Measurements from ENCODE around the gene ZNF276. TPM values are rescaled to one million over a fixed set of nuclear protein-coding genes. Genes with fewer than 3 reads are reported as not detected.
"Not testable (repeated sequence)": the region's sequence is repeated elsewhere in the genome, so short reads cannot be mapped to it uniquely, and the experiment has no call there.

Gene ZNF276
- total RNA-seq, 4 donors from 2014 or later = 43.4 to 265 (median 145) TPM

DNA sequence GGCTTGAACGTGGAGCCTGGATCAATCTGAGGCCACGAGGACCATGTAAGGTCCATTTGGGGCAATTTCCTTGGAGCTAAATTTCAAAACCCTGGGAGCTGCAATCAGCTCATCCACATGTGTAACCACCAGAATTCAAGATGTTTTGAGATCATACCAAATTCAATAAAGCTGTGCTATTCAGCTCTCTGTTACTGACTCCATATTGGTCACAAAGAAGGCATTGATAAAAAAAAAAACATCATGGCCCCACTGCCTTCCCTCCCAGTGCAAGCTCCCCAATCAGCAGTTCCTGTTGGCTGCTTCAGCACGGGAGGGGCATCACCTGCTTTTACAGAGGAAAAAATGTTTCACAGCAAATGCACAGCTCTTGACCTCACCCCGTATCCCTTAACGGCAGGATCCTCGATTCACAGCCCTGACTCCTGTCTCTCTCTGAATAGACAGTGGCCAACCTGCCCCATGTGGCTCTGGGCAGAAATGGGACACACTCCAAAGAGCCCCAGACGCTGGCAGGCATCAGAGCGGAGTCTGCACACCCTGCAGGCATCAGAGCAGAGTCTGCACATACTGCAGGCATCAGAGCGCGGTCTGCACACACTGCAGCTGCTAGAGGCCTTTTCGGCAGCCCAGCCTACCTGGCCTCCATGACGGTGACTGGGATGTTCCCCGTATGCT lies 58.0 kb downstream of the ZNF276 start:
- Histone ChIP-seq H3K27ac (no peak overlapping the region), H3K27me3 (no peaks in the 10 kb centered on the region), H3K9me3 (no peaks in the 10 kb centered on the region), H3K36me3 (no peaks in the 10 kb centered on the region), H3K4me3 (no peak overlapping the region), H3K4me1 (no peaks in the 10 kb centered on the region)
- TF ChIP-seq EP300 (IDR thresholded peaks at IDR 0.05; ENCODE audit: low read depth) = no peak
- TF ChIP-seq POLR2AphosphoS5 (IDR thresholded peaks at IDR 0.05) = no peak
- TF ChIP-seq, protein P1, sequence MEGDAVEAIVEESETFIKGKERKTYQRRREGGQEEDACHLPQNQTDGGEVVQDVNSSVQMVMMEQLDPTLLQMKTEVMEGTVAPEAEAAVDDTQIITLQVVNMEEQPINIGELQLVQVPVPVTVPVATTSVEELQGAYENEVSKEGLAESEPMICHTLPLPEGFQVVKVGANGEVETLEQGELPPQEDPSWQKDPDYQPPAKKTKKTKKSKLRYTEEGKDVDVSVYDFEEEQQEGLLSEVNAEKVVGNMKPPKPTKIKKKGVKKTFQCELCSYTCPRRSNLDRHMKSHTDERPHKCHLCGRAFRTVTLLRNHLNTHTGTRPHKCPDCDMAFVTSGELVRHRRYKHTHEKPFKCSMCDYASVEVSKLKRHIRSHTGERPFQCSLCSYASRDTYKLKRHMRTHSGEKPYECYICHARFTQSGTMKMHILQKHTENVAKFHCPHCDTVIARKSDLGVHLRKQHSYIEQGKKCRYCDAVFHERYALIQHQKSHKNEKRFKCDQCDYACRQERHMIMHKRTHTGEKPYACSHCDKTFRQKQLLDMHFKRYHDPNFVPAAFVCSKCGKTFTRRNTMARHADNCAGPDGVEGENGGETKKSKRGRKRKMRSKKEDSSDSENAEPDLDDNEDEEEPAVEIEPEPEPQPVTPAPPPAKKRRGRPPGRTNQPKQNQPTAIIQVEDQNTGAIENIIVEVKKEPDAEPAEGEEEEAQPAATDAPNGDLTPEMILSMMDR (IDR thresholded peaks at IDR 0.05) = no peak
- TF ChIP-seq POLR2A (IDR thresholded peaks at IDR 0.05) = no peak
- DNase-seq = no peak
- 65 to 83% methylated on average over 2 to 12 of the region's 13 CpGs for WGBS, 2 donors (ENCODE audit: low coverage in 1 of 2)
- intact Hi-C loops (cut with DNase I; ENCODE audit: low total_unique reads) = no loop called here
- in situ Hi-C loops (cut with MboI; ENCODE audit: low pct_ligation_motif_present in 1 of 4, low pct_unique_long_range_greater_than_20kb in 1 of 4, low sequenced_read_pairs in 3 of 4) = no loop called here

DNA sequence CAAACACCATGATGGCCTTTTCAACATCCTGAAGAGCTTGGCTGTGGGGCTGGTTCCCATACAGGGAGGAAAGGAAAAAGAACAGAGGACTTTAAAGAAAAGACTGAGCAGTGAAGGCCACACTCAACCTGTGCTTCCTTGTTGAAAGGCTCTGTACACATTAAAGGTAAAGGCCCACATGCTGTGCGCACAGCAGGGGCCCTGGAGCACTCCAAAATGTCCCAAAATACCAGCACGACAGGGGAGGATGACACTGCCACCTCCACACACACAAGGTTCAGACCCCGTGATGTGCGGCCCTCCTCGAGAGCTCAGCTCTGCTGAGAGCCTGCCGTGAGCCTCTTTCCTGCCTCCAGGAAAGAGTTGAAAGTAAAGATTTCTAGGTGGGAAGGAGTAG lies 58.6 kb downstream of the ZNF276 start:
- H3K4me3 ChIP-seq = no peak overlapping the region
- in situ Hi-C loops (cut with MboI; ENCODE audit: low pct_ligation_motif_present in 1 of 4, low pct_unique_long_range_greater_than_20kb in 1 of 4, low sequenced_read_pairs in 3 of 4) (no loop called here), intact Hi-C loops (cut with DNase I; ENCODE audit: low total_unique reads) (no loop called here)
- TF ChIP-seq EP300 (IDR thresholded peaks at IDR 0.05; ENCODE audit: low read depth) (no peak), POLR2AphosphoS5 (IDR thresholded peaks at IDR 0.05) (no peak), POLR2A (IDR thresholded peaks at IDR 0.05) (no peak)
- TF ChIP-seq, protein P1 (IDR thresholded peaks at IDR 0.05) = no peak
- no peaks in the 10 kb centered on the region for H3K9me3 ChIP-seq
- no peak for DNase-seq
- H3K27me3 ChIP-seq = no peaks in the 10 kb centered on the region
- H3K36me3 ChIP-seq = no peaks in the 10 kb centered on the region
- H3K27ac ChIP-seq = no peak overlapping the region
- 96% methylated on average over 6 of the region's 6 CpGs; no CpG with 5 or more reads in 1 of the 2 donors for WGBS, 2 donors (ENCODE audit: low coverage in 1 of 2)
- H3K4me1 ChIP-seq = no peaks in the 10 kb centered on the region

DNA sequence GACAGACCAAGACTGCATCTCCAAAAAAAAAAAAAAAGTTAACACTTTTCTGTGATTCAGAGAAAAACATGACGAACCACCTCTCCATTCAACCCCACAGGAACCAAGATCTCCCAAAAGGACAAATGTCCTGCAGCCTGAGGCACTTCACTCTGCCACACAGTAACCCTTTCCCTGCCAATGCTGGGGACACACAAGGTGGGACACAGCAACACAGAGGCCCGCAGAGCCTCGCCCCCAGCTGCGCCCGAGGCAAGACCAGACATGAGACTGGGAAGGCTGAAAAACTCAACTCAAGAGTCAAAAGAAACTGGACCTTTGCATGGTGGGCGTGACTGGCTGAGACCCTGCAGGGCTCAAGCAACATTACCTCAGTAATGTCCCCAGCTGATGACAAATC lies 61.2 kb downstream of the ZNF276 start:
- 98% methylated on average over 6 of the region's 6 CpGs; no CpG with 5 or more reads in 1 of the 2 donors for WGBS, 2 donors (ENCODE audit: low coverage in 1 of 2)
- intact Hi-C loops (cut with DNase I; ENCODE audit: low total_unique reads) (no loop called here), in situ Hi-C loops (cut with MboI; ENCODE audit: low pct_ligation_motif_present in 1 of 4, low pct_unique_long_range_greater_than_20kb in 1 of 4, low sequenced_read_pairs in 3 of 4) (no loop called here)
- TF ChIP-seq POLR2AphosphoS5 (IDR thresholded peaks at IDR 0.05) = no peak
- no peak for TF ChIP-seq POLR2A (IDR thresholded peaks at IDR 0.05)
- TF ChIP-seq, protein P1 (IDR thresholded peaks at IDR 0.05) = no peak
- no peak for TF ChIP-seq EP300 (IDR thresholded peaks at IDR 0.05; ENCODE audit: low read depth)
- DNase-seq = no peak
- H3K27me3 ChIP-seq = no peaks in the 10 kb centered on the region
- no peak overlapping the region for H3K27ac ChIP-seq
- no peaks in the 10 kb centered on the region for H3K36me3 ChIP-seq
- no peaks in the 10 kb centered on the region for H3K4me1 ChIP-seq
- H3K9me3 ChIP-seq = no peaks in the 10 kb centered on the region
- no peak overlapping the region for H3K4me3 ChIP-seq

DNA sequence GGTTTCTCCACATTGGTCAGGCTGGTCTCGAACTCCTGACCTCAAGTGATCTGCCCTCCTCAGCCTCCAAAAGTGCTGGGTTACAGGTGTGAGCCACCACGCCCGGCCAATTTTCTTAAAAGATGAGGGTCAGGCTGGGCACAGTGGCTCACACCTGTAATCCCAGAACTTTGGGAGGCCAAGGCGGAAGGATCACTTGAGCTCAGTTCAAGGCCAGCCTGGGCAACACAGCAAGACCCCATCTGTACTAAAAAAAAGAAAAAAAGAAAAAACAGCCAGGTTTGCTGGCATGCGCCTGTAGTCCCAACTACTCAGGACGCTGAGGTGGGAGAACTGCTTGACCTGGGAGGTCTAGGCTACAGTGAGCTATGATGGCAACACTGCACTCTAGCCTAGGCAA lies 62.6 kb downstream of the ZNF276 start:
- intact Hi-C loops (cut with DNase I; ENCODE audit: low total_unique reads); H3K9me3 ChIP-seq; H3K27me3 ChIP-seq; H3K4me3 ChIP-seq; DNase-seq; in situ Hi-C loops (cut with MboI; ENCODE audit: low pct_ligation_motif_present in 1 of 4, low pct_unique_long_range_greater_than_20kb in 1 of 4, low sequenced_read_pairs in 3 of 4); H3K4me1 ChIP-seq; H3K36me3 ChIP-seq; H3K27ac ChIP-seq: not testable (repeated sequence)
- WGBS, 2 donors (ENCODE audit: low coverage in 1 of 2) = 89% methylated on average over 6 of the region's 6 CpGs; no CpG with 5 or more reads in 1 of the 2 donors

DNA sequence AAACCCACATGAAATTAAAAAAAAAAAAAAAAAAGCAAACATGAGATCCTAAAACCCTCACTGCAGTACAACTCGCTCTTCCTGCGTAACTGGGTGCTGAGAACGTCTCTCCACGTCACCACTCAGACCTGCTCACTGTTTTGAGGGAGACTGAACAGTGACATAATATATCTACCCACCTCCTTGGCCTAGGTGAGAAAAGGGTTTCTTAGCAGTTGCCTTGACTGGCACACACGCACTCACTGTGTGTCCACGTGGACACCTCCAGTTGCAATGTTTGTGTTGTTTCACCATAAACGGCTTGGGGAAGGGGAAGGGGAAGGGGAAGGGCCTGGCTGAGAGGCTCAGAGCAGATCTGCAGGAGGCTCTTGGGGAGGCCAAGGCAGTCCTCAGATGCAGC lies 63.1 kb downstream of the ZNF276 start:
- intact Hi-C loops (cut with DNase I; ENCODE audit: low total_unique reads) = no loop called here
- Histone ChIP-seq H3K27ac (no peak overlapping the region), H3K36me3 (no peaks in the 10 kb centered on the region), H3K4me3 (no peak overlapping the region), H3K27me3 (no peaks in the 10 kb centered on the region), H3K4me1 (no peaks in the 10 kb centered on the region), H3K9me3 (no peaks in the 10 kb centered on the region)
- TF ChIP-seq, protein P1 (IDR thresholded peaks at IDR 0.05) = no peak
- 78 to 89% methylated on average over 4 to 7 of the region's 7 CpGs for WGBS, 2 donors (ENCODE audit: low coverage in 1 of 2)
- DNase-seq = no peak
- in situ Hi-C loops (cut with MboI; ENCODE audit: low pct_ligation_motif_present in 1 of 4, low pct_unique_long_range_greater_than_20kb in 1 of 4, low sequenced_read_pairs in 3 of 4) = no loop called here
